HEK293 (cell line): ENCODE measurements around the gene ATP8A2.

Source experiments
- CTCF ChIP-seq: fragments of 450-650 bp; formaldehyde crosslinking; IDR thresholded peaks from 2 replicates; pipeline ENCODE4 v1.5.1; 2016; ENCODE audit warnings: missing biosample characterization, missing genetic modification characterization
- REST ChIP-seq: fragments of 450-650 bp; formaldehyde crosslinking; IDR thresholded peaks from 2 replicates; pipeline ENCODE4 v1.5.1; 2016; ENCODE audit warnings: missing biosample characterization, missing genetic modification characterization
- ZBTB49 ChIP-seq: fragments of 450-650 bp; formaldehyde crosslinking; IDR thresholded peaks from 2 replicates; pipeline ENCODE4 v1.5.1; 2016; ENCODE audit warnings: missing biosample characterization, missing genetic modification characterization, low read depth
- ZFP37 ChIP-seq: fragments of 450-650 bp; formaldehyde crosslinking; IDR thresholded peaks from 2 replicates; pipeline ENCODE4 v1.5.1; 2016; ENCODE audit warnings: missing biosample characterization, missing genetic modification characterization
- ZFP41 ChIP-seq: fragments of 450-650 bp; formaldehyde crosslinking; IDR thresholded peaks from 2 replicates; pipeline ENCODE4 v1.5.1; 2016; ENCODE audit warnings: missing biosample characterization, missing genetic modification characterization, borderline replicate concordance
- ZNF146 ChIP-seq: fragments of 450-650 bp; formaldehyde crosslinking; IDR thresholded peaks from 2 replicates; pipeline ENCODE4 v1.5.1; 2016; ENCODE audit warnings: missing biosample characterization, missing genetic modification characterization
- ZNF18 ChIP-seq: fragments of 450-650 bp; formaldehyde crosslinking; IDR thresholded peaks from 2 replicates; pipeline ENCODE4 v1.5.1; 2016; ENCODE audit warnings: missing biosample characterization, missing genetic modification characterization
- ZNF501 ChIP-seq: fragments of 450-650 bp; formaldehyde crosslinking; IDR thresholded peaks from 2 replicates; pipeline ENCODE4 v1.5.1; 2016; ENCODE audit warnings: missing biosample characterization, missing genetic modification characterization
- ZNF624 ChIP-seq: fragments of 450-650 bp; formaldehyde crosslinking; IDR thresholded peaks from 2 replicates; pipeline ENCODE4 v1.5.1; 2017; ENCODE audit warnings: missing biosample characterization, missing genetic modification characterization
- ZNF629 ChIP-seq: fragments of 450-650 bp; formaldehyde crosslinking; IDR thresholded peaks from 2 replicates; pipeline ENCODE4 v1.5.1; 2017; ENCODE audit warnings: missing biosample characterization, missing genetic modification characterization

GRCh38 chr13:25727810-25728209 is 356.0 kb downstream of the ATP8A2 start:
- TF ChIP-seq ZNF146 (tag by site-specific recombination) (no peak), ZFP41 (tag by site-specific recombination) (no peak), CTCF (tag by site-specific recombination) (no peak), ZFP37 (tag by site-specific recombination) (no peak), REST (tag by site-specific recombination) (no peak), ZNF18 (tag by site-specific recombination) (no peak), ZBTB49 (no peak), ZNF501 (tag by site-specific recombination) (no peak), ZNF629 (tag by site-specific recombination) (no peak), ZNF624 (no peak)
